Neural cell (in vitro differentiated cells): Measurements from ENCODE around the gene ZSCAN32. TPM values are rescaled to one million over a fixed set of nuclear protein-coding genes. Genes with fewer than 3 reads are reported as not detected.

Source experiments
- H2AFZ ChIP-seq: fragments of 200-600, 300-800 bp; sonication (generic), shearing (Covaris generic); 2 replicates; pipeline ENCODE4 v1.6.0; 2014; ENCODE audit warnings: low read depth, mild to moderate bottlenecking, antibody characterized with exemption, low read length, moderate library complexity
- H3F3A ChIP-seq: fragments of 200-600 bp; shearing (Covaris generic); 2 replicates; pipeline ENCODE4 v1.6.1; 2016; ENCODE audit warnings: mild to moderate bottlenecking, moderate library complexity, mixed read lengths, antibody characterized with exemption, low read length; ENCODE audit not compliant: insufficient read depth, poor library complexity, severe bottlenecking
- H3K27ac ChIP-seq: fragments of 200-600, 300-800 bp; sonication (generic), shearing (Covaris generic); 2 replicates; pipeline ENCODE4 v1.5.1; 2014; ENCODE audit warnings: mild to moderate bottlenecking, low read length, moderate library complexity
- H3K27me3 ChIP-seq: fragments of 300-800, 200-600 bp; sonication (generic), shearing (Covaris generic); 2 replicates; pipeline ENCODE4 v1.6.0; 2014; ENCODE audit warnings: mild to moderate bottlenecking, low read depth, low read length, moderate library complexity; ENCODE audit not compliant: insufficient read depth
- H3K36me3 ChIP-seq: fragments of 300-800, 200-600 bp; sonication (generic), shearing (Covaris generic); 2 replicates; pipeline ENCODE4 v1.5.1; 2014; ENCODE audit warnings: mild to moderate bottlenecking, antibody characterized with exemption, low read length, moderate library complexity; ENCODE audit not compliant: insufficient read depth
- H3K4me2 ChIP-seq: fragments of 300-800, 200-600 bp; sonication (generic), shearing (Covaris generic); 2 replicates; pipeline ENCODE4 v1.6.0; 2014; ENCODE audit warnings: mild to moderate bottlenecking, low read length
- H3K4me3 ChIP-seq: fragments of 300-800, 200-600 bp; sonication (generic), shearing (Covaris generic); 2 replicates; pipeline ENCODE4 v1.5.1; 2014; ENCODE audit warnings: mild to moderate bottlenecking, low read length, moderate library complexity
- H3K79me2 ChIP-seq: fragments of 200-600 bp; shearing (Covaris generic); replicated peaks from 2 replicates; pipeline ENCODE4 v1.6.0; 2014; ENCODE audit warnings: mild to moderate bottlenecking, low read length, moderate library complexity; ENCODE audit not compliant: insufficient read depth
- H3K9ac ChIP-seq: fragments of 300-800, 200-600 bp; sonication (generic), shearing (Covaris generic); 2 replicates; pipeline ENCODE4 v1.6.1; 2016; ENCODE audit warnings: mild to moderate bottlenecking, low read length, mixed read lengths
- H3K9me2 ChIP-seq: fragments of 200-600 bp; shearing (Covaris generic); 2 replicates; pipeline ENCODE4 v1.6.1; 2016; ENCODE audit warnings: mild to moderate bottlenecking, low read length, mixed read lengths; ENCODE audit not compliant: insufficient read depth
- H3K9me3 ChIP-seq: fragments of 200-600, 300-800 bp; sonication (generic), shearing (Covaris generic); 2 replicates; pipeline ENCODE4 v1.6.1; 2016; ENCODE audit warnings: mild to moderate bottlenecking, mixed run types, low read length, moderate library complexity, mixed read lengths
- H4K20me1 ChIP-seq: fragments of 200-600 bp; shearing (Covaris generic); 2 replicates; pipeline ENCODE4 v1.6.1; 2016; ENCODE audit warnings: mild to moderate bottlenecking, mixed run types; ENCODE audit not compliant: insufficient read depth
- CTCF ChIP-seq: fragments of 450-650 bp; IDR thresholded peaks from 2 replicates; pipeline ENCODE4 v1.5.1; 2014; ENCODE audit warnings: antibody characterized with exemption, mild to moderate bottlenecking, moderate library complexity; ENCODE audit not compliant: poor library complexity, severe bottlenecking
- EP300 ChIP-seq: fragments of 450-650 bp; conservative IDR thresholded peaks from 2 replicates; pipeline ENCODE4 v1.6.1; 2014; ENCODE audit warnings: antibody characterized with exemption, mild to moderate bottlenecking, moderate library complexity; ENCODE audit not compliant: poor library complexity, severe bottlenecking
- EZH2 ChIP-seq: fragments of 200-600, 300-800 bp; shearing (Covaris generic), sonication (generic); IDR thresholded peaks from 2 replicates; pipeline ENCODE4 v1.6.1; 2014; ENCODE audit warnings: antibody characterized with exemption, low read length, borderline replicate concordance, mild to moderate bottlenecking; ENCODE audit not compliant: insufficient read depth, poor library complexity, severe bottlenecking
- MXI1 ChIP-seq: fragments of 450-650 bp; conservative IDR thresholded peaks from 2 replicates; pipeline ENCODE4 v1.6.1; 2014; ENCODE audit warnings: antibody characterized with exemption, mild to moderate bottlenecking; ENCODE audit not compliant: poor library complexity, severe bottlenecking
- POLR2AphosphoS5 ChIP-seq: IDR thresholded peaks from 2 replicates; pipeline ENCODE4 v1.6.1; 2012
- RAD21 ChIP-seq: fragments of 450-650 bp; conservative IDR thresholded peaks from 2 replicates; pipeline ENCODE4 v1.6.1; 2014; ENCODE audit warnings: antibody characterized with exemption, mild to moderate bottlenecking, moderate library complexity
- REST ChIP-seq: IDR thresholded peaks from 2 replicates; pipeline ENCODE4 v1.6.1; 2012; ENCODE audit warnings: borderline replicate concordance
- SMC3 ChIP-seq: fragments of 450-650 bp; conservative IDR thresholded peaks from 2 replicates; pipeline ENCODE4 v1.6.1; 2014; ENCODE audit warnings: antibody characterized with exemption, mild to moderate bottlenecking, moderate library complexity; ENCODE audit not compliant: poor library complexity
- TAF1 ChIP-seq: IDR thresholded peaks from 2 replicates; pipeline ENCODE4 v1.6.1; 2012; ENCODE audit warnings: low read depth
- polyA plus RNA-seq: library from polyadenylated mRNA; depleted of rRNA; stranded (reverse); fragments of >200 nt; gene quantifications from 2 replicates; pipeline ENCODE4 v1.2.3, GENCODE V29; 2014

Gene ZSCAN32
- polyA plus RNA-seq, 1 donor from 2014 or later: 22.0 TPM

GRCh38 chr16:3364774-3365427 is 35.9 kb downstream of the ZSCAN32 start:
- H3F3A ChIP-seq: no peaks in the 10 kb centered on the region
- no peaks in the 10 kb centered on the region for H4K20me1 ChIP-seq
- H3K9me3 ChIP-seq: no peaks in the 10 kb centered on the region
- H3K36me3 ChIP-seq: no peaks in the 10 kb centered on the region
- no peak overlapping the region for H3K27ac ChIP-seq
- H3K9me2 ChIP-seq: no peaks in the 10 kb centered on the region
- H3K79me2 ChIP-seq: no peaks in the 10 kb centered on the region
- no peaks in the 10 kb centered on the region for H3K27me3 ChIP-seq
- H3K9ac ChIP-seq: no peak overlapping the region
- TF ChIP-seq POLR2AphosphoS5 (no peak), CTCF (no peak), RAD21 (no peak)
- no peak overlapping the region for H2AFZ ChIP-seq
- no peak overlapping the region for H3K4me2 ChIP-seq
- H3K4me3 ChIP-seq: no peak overlapping the region

GRCh38 chr16:3363793-3364192 is 37.0 kb downstream of the ZSCAN32 start:
- H3K9ac ChIP-seq: no peak overlapping the region

More at GRCh38 chr16:3363793-3364192, 37.0 kb downstream of the ZSCAN32 start:
- Histone ChIP-seq H2AFZ (no peak overlapping the region), H3F3A (no peaks in the 10 kb centered on the region), H3K9me3 (no peaks in the 10 kb centered on the region), H3K79me2 (no peaks in the 10 kb centered on the region), H3K9me2 (no peaks in the 10 kb centered on the region), H3K36me3 (no peaks in the 10 kb centered on the region), H3K4me3 (no peak overlapping the region), H3K27ac (no peak overlapping the region), H4K20me1 (no peaks in the 10 kb centered on the region), H3K4me2 (no peak overlapping the region), H3K27me3 (no peaks in the 10 kb centered on the region)
- no peak for TF ChIP-seq CTCF
- no peak for TF ChIP-seq EZH2
- no peak for TF ChIP-seq REST
- TF ChIP-seq POLR2AphosphoS5: no peak
- TF ChIP-seq RAD21: no peak
- TF ChIP-seq EP300: no peak
- no peak for TF ChIP-seq TAF1
- no peak for TF ChIP-seq MXI1
- TF ChIP-seq SMC3: no peak
